KBM-7 (cell line): ENCODE results near the gene C1GALT1C1.
"Not testable (repeated sequence)": the region's sequence is repeated elsewhere in the genome, so short reads cannot be mapped to it uniquely, and the experiment has no call there.

Experiments
- DNase-seq: peaks from one replicate; pipeline ENCODE4 v3.0.0-alpha.2; 2015
- in situ Hi-C: fragments of 300-500 bp; cut with MboI; formaldehyde crosslinking; loops from 2 replicates; pipeline ENCODE4 v1.14.3; 2020; ENCODE audit warnings: low sequenced_read_pairs, low pct_unique_long_range_greater_than_20kb, mixed read lengths

The C1GALT1C1 gene

DNA sequence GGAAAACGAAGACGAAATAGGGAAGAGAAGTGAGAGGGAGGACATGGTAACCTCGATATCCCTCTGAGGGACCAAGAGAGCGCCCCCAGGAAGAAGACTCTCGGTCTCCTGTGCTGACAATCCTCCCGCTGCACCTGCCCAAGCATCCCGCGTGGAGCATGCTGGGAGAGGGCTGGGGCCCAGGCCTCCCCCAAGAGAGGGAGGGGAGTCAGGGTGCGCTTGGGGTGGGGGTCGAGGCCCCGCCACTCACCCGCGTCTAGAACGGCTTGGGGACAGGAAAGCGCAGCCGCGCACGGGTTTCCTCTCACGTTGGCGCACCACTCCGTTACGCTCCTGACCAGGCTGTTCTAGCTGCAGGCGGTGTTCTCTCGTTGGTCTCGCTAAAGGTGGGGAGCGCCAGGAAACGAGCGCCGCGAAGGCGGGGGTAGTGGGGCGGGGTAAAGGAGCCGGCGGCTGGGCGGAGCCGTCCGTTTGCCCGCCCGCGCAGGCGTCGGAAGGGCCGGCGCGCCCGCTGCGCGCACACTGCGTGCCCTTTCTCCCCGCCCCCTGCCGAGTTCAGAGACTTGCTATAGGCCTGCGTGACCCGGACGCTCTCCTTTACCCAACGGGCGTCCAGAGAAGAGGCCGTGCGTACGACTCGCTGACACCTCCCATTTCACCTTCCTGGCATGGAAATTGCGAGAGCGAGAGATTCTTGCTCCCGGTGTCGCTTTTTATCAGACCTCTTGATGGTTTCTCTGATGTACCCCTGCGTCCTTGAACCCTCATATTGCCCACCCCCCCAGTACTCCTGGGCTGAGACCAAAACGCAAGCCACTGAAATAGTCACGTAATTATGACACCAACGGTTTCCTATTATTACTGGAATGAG lies at the start of gene C1GALT1C1:
TSS of gene C1GALT1C1 (minus strand) at position 388 of the 871 bp plus-strand sequence. CDS start 2,888 bp downstream, outside the sequence.
- in situ Hi-C loops, result no loop called here
- peak; percentile 98 for DNase-seq

DNA sequence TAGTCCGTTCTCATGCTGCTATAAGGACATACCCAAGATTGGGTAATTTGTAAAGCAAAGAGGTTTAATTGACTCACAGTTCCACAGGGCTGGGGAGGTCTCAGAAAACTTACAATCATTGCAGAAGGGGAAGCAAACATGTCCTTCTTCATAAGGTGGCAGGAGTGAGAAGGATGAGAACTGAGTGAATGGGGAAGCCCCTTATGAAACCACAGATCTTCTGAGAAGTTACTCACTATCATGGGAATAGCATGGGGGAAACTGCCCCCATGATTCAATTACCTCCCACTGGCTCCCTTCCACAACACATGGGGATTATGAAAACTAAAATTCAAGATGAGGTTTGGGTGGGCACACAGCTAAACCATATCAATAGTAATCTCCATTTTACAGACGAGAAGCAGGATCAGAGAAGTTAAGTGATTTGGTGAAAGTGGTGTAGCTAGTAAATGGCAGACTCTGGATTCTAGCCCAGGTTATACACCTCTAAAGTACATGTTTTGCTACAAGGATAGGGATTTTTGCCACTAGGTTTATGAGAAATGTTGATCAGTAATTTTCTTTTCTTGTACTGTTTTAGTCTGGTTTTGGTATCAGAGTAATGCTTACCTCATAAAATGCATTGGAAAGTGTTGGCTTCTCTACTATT lies 47.3 kb upstream of the C1GALT1C1 start:
- DNase-seq, result no peak
- in situ Hi-C loops, result no loop called here

DNA sequence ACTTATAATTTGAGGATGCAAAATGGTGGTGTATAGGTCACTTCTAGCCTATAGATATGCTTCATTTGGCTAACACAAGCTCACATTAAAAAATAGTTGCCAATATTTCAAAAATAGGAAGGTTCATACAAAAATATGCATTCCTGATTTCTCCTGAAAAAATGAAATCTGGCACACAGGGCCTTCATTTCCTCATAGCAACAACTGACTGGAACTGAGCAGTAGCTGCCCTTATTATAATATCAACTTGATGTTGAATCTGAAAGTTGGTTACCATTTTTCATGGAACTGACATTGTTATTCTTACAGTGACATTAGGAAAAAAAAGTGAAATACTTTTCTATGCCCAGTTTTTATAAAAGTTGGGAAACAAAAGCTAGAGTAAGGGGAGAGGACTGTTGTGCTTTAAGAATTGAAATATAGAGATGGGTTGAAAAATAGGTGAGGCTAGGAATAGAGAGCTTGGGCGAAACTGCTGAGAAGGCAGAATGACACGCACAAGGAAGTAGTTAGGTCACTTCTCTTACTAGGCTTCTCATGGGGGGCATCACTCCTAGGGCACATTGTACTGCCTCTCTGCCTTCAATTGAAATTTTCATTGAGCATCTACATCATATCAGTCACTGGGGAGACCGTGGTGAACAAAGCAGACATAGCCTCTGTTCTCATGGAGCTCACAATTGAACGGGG lies 43.1 kb upstream of the C1GALT1C1 start:
- DNase-seq, result no peak
- in situ Hi-C loops, result no loop called here

- in situ Hi-C loops, result no loop called here
- DNase-seq, result no peak
Measured at GRCh38 chrX:120672389-120672788, 42.5 kb upstream of the C1GALT1C1 start.

GRCh38 chrX:120671963-120672362 lies 42.1 kb upstream of the C1GALT1C1 start:
- DNase-seq, result no peak
- in situ Hi-C loops, result no loop called here

- in situ Hi-C loops, result loop anchor here (10.0 kb wide), 1 partner anchor 154 kb away; no protein-coding TSS in a partner anchor
- no peak for DNase-seq
Measured at GRCh38 chrX:120668357-120668756, 38.5 kb upstream of the C1GALT1C1 start.

DNA sequence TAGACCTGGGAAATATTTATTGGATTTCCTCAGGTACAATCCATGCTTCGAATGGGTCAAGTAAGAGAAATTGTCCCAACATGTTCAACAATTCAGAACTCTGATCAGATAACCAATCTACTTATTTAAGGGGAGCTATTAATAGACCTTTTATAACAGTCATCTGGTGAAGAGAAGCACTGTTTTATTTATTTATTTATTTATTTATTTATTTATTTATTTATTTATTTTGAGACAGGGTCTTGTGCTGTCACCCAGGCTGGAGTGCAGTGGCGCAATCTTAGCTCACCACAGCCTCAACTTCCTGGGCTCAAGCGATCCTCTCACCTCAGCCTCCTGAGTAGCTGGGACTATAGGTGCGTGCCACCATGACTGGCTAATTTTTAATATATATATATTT lies 34.7 kb upstream of the C1GALT1C1 start:
- DNase-seq, result not testable (repeated sequence)
- in situ Hi-C loops, result loop anchor here (10.0 kb wide), 1 partner anchor 150 kb away; no protein-coding TSS in a partner anchor

DNA sequence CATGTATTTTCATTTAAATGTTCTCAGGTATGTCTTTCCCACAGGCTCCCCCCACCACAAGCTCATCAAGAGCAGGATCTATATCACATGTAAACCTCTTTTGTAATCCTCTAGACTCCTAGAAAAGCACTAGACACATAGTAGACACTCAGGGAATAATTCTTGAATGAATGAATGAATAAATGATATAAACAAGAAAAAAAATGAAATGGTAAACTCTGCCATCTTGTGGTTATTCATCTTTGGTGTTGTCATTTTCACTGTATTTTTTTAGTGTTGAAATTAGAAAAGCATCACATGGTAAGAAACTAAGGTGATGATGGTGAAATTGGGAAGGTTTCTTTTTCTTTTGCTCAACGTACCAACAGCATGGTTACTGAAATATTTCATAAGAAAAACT lies 34.2 kb upstream of the C1GALT1C1 start:
- DNase-seq, result peak; percentile 78
- in situ Hi-C loops, result loop anchor here (10.0 kb wide), 1 partner anchor 149 kb away; no protein-coding TSS in a partner anchor

DNA sequence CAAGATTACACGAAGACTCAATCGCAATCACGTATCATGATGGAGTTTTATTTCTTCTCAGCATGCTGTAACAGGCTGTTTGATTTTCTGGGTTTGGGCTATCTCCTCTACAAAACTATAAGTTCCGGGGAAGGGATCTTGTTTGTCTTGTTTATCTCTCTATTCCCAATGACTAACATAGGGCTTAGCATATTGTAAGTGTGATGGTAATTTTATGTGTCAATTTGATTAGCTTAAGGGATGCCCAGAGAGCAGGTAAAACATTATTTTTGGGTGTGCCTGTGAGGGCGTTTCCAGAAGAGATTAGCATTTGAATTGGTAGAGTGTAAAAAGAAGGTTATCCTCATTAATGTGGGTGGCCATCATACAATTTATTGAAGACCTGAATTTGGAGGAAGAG lies 32.8 kb upstream of the C1GALT1C1 start:
- in situ Hi-C loops, result loop anchor here (10.0 kb wide), 1 partner anchor 148 kb away; no protein-coding TSS in a partner anchor
- no peak for DNase-seq

DNA sequence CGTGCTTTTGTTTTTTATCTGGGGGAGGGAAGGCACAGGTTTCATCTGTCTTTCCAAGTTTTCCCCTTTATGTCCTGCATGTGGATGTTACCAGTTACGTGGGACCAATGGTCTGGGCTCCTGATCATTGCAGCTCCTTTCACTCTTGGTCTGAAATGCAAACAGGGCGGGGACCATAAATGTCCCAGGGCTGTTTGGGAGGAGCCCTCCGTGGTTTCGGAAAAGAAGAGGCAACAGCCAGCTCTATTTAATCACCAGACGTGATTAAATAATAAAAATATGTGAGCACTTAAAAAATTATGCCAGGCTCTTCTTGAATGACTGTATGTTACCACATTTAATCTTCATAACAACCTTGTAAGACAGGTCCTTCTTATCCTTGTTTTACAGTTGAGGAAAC lies 30.8 kb upstream of the C1GALT1C1 start:
- in situ Hi-C loops, result loop anchor here (10.0 kb wide), 1 partner anchor 146 kb away; no protein-coding TSS in a partner anchor
- DNase-seq, result no peak

DNA sequence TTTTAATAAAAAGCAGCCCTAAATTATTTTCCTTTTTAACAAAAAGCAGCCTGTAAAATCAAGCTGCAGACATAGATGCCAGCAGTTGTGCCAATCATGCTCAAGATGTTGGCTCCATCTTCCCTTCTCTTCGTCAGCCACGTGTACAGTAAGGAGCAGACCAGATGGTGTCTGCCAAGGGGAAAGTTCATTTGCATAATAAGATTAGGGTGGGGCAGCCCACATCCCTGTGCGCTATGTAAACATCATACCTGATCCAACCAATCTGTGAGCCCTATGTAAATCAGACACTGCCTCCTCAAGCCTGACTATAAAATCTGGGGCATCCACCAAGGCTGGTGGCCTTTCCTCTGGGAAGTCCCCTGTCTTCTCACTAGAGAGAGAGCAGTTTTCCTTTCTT lies 23.1 kb upstream of the C1GALT1C1 start:
- in situ Hi-C loops, result no loop called here
- no peak for DNase-seq

GRCh38 chrX:120652256-120652655 lies 22.4 kb upstream of the C1GALT1C1 start:
- in situ Hi-C loops, DNase-seq: not testable (repeated sequence)

- in situ Hi-C loops, result no loop called here
- no peak for DNase-seq
Measured at GRCh38 chrX:120647127-120647526, 17.3 kb upstream of the C1GALT1C1 start.

DNA sequence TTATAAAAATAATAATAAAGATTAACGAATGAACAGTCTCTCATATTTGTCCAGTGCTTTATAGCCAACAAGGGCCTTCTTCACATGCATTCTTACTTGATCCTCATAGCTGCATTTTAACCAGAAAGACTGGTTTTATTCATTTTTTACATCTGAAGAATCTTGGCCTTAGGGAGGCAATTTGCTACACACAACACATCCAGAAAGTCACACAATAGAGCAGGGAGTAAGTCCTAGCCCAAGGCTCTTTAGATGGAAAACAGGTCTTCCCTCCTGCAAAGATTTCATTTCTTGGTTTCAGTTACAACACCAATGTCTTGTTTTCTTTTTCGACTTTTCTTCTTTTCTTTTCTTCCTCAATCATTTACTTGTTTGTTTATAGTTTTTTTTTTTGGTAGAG lies 13.0 kb upstream of the C1GALT1C1 start:
- in situ Hi-C loops, result no loop called here
- DNase-seq, result no peak

DNA sequence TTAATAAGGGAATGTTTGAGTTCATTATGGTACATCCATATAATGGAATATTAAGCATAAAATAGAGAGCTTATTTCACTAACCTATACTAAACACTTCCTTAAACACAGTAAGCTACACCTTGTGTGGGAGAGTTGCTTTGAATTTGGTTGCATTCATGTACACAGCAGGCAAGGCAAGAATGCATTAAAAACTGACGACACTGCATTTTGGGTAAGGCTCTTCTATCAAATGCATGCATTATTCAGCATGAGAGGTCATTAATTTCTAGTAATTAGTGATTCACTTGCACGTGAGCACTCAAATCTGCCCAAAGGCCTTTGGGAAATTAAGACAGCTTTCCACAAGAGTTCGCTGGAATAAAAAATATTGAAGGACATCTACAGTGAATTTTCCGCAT lies 8.8 kb upstream of the C1GALT1C1 start:
- in situ Hi-C loops, result no loop called here
- DNase-seq, result no peak

- in situ Hi-C loops, result no loop called here
- DNase-seq, result no peak
Measured at GRCh38 chrX:120625371-120625770, 4.5 kb downstream of the C1GALT1C1 start.

- in situ Hi-C loops, result no loop called here
Measured at GRCh38 chrX:120617996-120618630, 11.7 kb downstream of the C1GALT1C1 start.

DNA sequence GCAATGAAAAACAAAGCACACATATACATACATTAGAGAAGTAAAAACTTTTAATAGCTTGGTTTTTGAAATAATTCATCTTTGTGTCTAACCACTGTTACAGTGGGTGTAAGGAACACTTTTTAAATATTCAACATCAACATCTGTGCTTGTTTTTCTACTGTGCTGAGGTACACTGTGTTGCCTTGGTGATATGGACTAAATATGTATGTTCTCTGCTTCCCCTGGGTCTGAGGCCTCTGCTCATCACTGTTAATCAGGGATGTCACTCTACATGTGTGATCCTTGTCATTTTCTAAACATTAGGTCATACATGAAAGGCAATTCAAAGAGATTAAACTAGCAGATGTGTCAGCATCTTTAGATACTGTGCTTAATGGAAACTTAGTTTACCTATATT lies 15.0 kb downstream of the C1GALT1C1 start:
- in situ Hi-C loops, result no loop called here
- DNase-seq, result no peak

More at GRCh38 chrX:120617996-120618630, 11.7 kb downstream of the C1GALT1C1 start:
- DNase-seq, result no peak

DNA sequence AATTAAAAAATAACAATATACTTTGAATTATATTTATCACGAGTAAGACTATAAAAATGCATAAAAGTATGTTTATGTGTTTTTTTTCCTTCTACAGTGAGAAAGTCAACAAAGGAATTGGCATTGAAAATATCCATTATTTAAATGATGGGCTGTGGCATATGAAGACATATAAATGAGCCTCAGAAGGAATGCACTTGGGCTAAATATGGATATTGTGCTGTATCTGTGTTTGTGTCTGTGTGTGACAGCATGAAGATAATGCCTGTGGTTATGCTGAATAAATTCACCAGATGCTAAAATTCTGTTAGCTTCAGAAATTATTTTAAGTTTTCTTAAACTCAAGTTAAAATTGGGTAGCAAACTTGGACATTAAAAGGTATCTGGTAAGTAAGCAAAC lies 17.8 kb downstream of the C1GALT1C1 start:
- DNase-seq, result no peak
- in situ Hi-C loops, result no loop called here
